Measurements from ENCODE around the gene PTGIR. TPM values are rescaled to one million over a fixed set of nuclear protein-coding genes. Genes with fewer than 3 reads are reported as not detected.

The PTGIR gene
- total RNA-seq, 1 donor from 2014 or later, result 10.8 TPM

GRCh38 chr19:46579361-46579879 lies 45.5 kb downstream of the PTGIR start:
- Histone ChIP-seq H3K36me3 (no peaks in the 10 kb centered on the region), H3K27ac (no peak overlapping the region), H3K4me1 (no peaks in the 10 kb centered on the region), H3K9me3 (no peaks in the 10 kb centered on the region), H3K4me3 (no peak overlapping the region), H3K27me3 (no peaks in the 10 kb centered on the region)
- TF ChIP-seq POLR2AphosphoS5 (IDR thresholded peaks at IDR 0.05; ENCODE audit: insufficient read depth in 1 of 2, low read depth in 1 of 2) (no peak), POLR2A (IDR thresholded peaks at IDR 0.05) (no peak), CTCF (IDR thresholded peaks at IDR 0.05) (no peak)
- DNase-seq (ENCODE audit: extremely low spot score in 2 of 2), result no peak
- intact Hi-C loops (cut with DNase I), result no loop called here

DNA sequence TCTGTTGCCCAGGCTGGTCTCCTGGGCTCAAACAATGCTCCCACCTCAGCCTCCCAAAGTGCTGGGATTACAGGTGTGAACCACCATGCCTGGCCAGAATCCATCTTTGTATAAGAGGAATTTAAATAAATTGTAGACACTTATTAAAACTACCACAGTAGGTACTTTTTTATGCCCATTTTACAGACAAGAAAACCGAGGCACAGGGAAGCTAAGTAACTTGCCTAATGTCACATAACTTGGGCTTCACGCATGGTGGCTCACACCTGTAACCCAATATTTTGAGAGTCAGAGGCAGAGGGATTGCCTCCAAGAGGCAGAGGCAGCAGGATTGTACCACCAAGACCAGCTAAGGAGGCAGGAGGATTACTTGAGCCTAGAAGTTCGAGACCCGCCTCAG lies 46.4 kb downstream of the PTGIR start:
- TF ChIP-seq POLR2AphosphoS5 (IDR thresholded peaks at IDR 0.05; ENCODE audit: insufficient read depth in 1 of 2, low read depth in 1 of 2) (no peak), POLR2A (IDR thresholded peaks at IDR 0.05) (no peak), CTCF (IDR thresholded peaks at IDR 0.05) (no peak)
- Histone ChIP-seq H3K36me3 (no peaks in the 10 kb centered on the region), H3K4me3 (no peak overlapping the region), H3K9me3 (no peaks in the 10 kb centered on the region), H3K27me3 (no peaks in the 10 kb centered on the region), H3K4me1 (no peaks in the 10 kb centered on the region), H3K27ac (no peak overlapping the region)
- intact Hi-C loops (cut with DNase I), result no loop called here
- no peak for DNase-seq (ENCODE audit: extremely low spot score in 2 of 2)

DNA sequence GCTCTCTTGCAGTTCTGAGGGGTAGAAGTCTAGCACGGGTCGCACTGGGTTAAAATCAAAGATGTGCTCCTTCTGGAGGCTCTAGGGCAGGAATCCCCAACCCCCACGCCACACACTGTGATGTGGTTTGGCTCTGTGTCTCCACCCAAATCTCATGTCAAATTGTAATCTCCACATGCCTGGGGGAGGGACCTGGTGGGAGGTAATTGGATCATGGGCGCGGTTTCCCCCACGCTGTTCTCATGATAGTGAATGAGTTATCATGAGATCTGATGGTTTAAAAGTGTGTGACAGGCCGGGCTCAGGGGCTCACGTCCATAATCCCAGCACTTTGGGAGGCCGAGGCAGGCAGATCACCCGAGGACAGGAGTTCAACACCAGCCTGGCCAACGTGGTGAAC lies 50.4 kb downstream of the PTGIR start:
- Histone ChIP-seq H3K27me3 (no peaks in the 10 kb centered on the region), H3K27ac (no peak overlapping the region), H3K4me1 (no peaks in the 10 kb centered on the region), H3K4me3 (no peak overlapping the region), H3K9me3 (no peaks in the 10 kb centered on the region), H3K36me3 (no peaks in the 10 kb centered on the region)
- no peak for TF ChIP-seq POLR2A (IDR thresholded peaks at IDR 0.05)
- no peak for TF ChIP-seq POLR2AphosphoS5 (IDR thresholded peaks at IDR 0.05; ENCODE audit: insufficient read depth in 1 of 2, low read depth in 1 of 2)
- no peak for TF ChIP-seq CTCF (IDR thresholded peaks at IDR 0.05)
- DNase-seq (ENCODE audit: extremely low spot score in 2 of 2), result no peak
- intact Hi-C loops (cut with DNase I), result no loop called here

- H3K27me3 ChIP-seq, result no peaks in the 10 kb centered on the region
- no peaks in the 10 kb centered on the region for H3K4me1 ChIP-seq
- DNase-seq (ENCODE audit: extremely low spot score in 2 of 2), result no peak
- H3K36me3 ChIP-seq, result no peaks in the 10 kb centered on the region
- intact Hi-C loops (cut with DNase I), result no loop called here
- no peak overlapping the region for H3K4me3 ChIP-seq
- TF ChIP-seq CTCF (IDR thresholded peaks at IDR 0.05) (no peak), POLR2AphosphoS5 (IDR thresholded peaks at IDR 0.05; ENCODE audit: insufficient read depth in 1 of 2, low read depth in 1 of 2) (no peak), POLR2A (IDR thresholded peaks at IDR 0.05) (no peak)
- H3K27ac ChIP-seq, result no peak overlapping the region
- H3K9me3 ChIP-seq, result no peaks in the 10 kb centered on the region
Observed at GRCh38 chr19:46573679-46574498, 51.0 kb downstream of the PTGIR start.

- DNase-seq (ENCODE audit: extremely low spot score in 2 of 2), result no peak
- H3K36me3 ChIP-seq, result no peaks in the 10 kb centered on the region
- intact Hi-C loops (cut with DNase I), result loop anchor here (2.0 kb wide), 1 partner anchor 47 kb away; no protein-coding TSS in a partner anchor
- no peaks in the 10 kb centered on the region for H3K27me3 ChIP-seq
- no peak for TF ChIP-seq POLR2AphosphoS5 (IDR thresholded peaks at IDR 0.05; ENCODE audit: insufficient read depth in 1 of 2, low read depth in 1 of 2)
- no peak for TF ChIP-seq POLR2A (IDR thresholded peaks at IDR 0.05)
- H3K9me3 ChIP-seq, result no peaks in the 10 kb centered on the region
- no peaks in the 10 kb centered on the region for H3K4me1 ChIP-seq
- no peak overlapping the region for H3K4me3 ChIP-seq
- no peak overlapping the region for H3K27ac ChIP-seq
Observed at GRCh38 chr19:46571495-46571894, 53.4 kb downstream of the PTGIR start.

Other genes starting within 250 kb of the PTGIR start
- 7.4 TPM for gene CCDC8, start 211.5 kb downstream of the PTGIR start, total RNA-seq
- 0.25 TPM for gene PNMA8C, start 196.2 kb downstream of the PTGIR start, total RNA-seq
- gene PNMA8A, start 153.5 kb downstream of the PTGIR start, total RNA-seq, result 1.5 TPM
- 2.7 TPM for gene PNMA8B, start 129.2 kb downstream of the PTGIR start, total RNA-seq
- gene CALM3, start 23.8 kb downstream of the PTGIR start, total RNA-seq, result 105 TPM
- not detected for gene GNG8, start 11.1 kb upstream of the PTGIR start, total RNA-seq
- 13.8 TPM for gene DACT3, start 36.1 kb upstream of the PTGIR start, total RNA-seq
- 49.4 TPM for gene PRKD2, start 92.0 kb upstream of the PTGIR start, total RNA-seq
- gene FKRP, start 121.0 kb upstream of the PTGIR start, total RNA-seq, result 14.7 TPM
- gene STRN4, start 121.4 kb upstream of the PTGIR start, total RNA-seq, result 85.0 TPM
- gene SLC1A5, start 163.5 kb upstream of the PTGIR start, total RNA-seq, result 147 TPM
- 75.9 TPM for gene AP2S1, start 225.8 kb upstream of the PTGIR start, total RNA-seq
- 42.5 TPM for gene ARHGAP35, start 235.9 kb upstream of the PTGIR start, total RNA-seq

All from vagina (tissue), 2 donors.